Measurements from ENCODE around the gene PLPPR4.

- no peak for TF ChIP-seq CTCF (IDR thresholded peaks at IDR 0.05)
- no peak for TF ChIP-seq REST (IDR thresholded peaks at IDR 0.05; ENCODE audit: low read depth, low read length)
- no peak for TF ChIP-seq GABPA (IDR thresholded peaks at IDR 0.05; ENCODE audit: low read depth)
- TF ChIP-seq USF2 (IDR thresholded peaks at IDR 0.05; ENCODE audit: borderline replicate concordance, low read depth, low read length): no peak
- no peak for TF ChIP-seq EP300 (IDR thresholded peaks at IDR 0.05; ENCODE audit: borderline replicate concordance in 1 of 2, low read depth in 1 of 2, low read length in 1 of 2)
- TF ChIP-seq NFIC (IDR thresholded peaks at IDR 0.05; ENCODE audit: borderline replicate concordance): no peak
- TF ChIP-seq USF1 (IDR thresholded peaks at IDR 0.05; ENCODE audit: borderline replicate concordance, low read depth): no peak
- TF ChIP-seq EZH2phosphoT487 (IDR thresholded peaks at IDR 0.05; ENCODE audit: borderline replicate concordance, low read depth): no peak
- TF ChIP-seq MXI1 (IDR thresholded peaks at IDR 0.05; ENCODE audit: low read depth, low read length): no peak
Observed at GRCh38 chr1:99347041-99347684, 82.9 kb downstream of the PLPPR4 start.
